GM12875 (cell line): ENCODE results near the gene CDH13.

Experiments used
- H3K4me3 ChIP-seq: one replicate; pipeline ENCODE4 v1.5.1; 2011; ENCODE audit warnings: low read depth, low read length, control low read depth
- TF ChIP-seq, protein P1 (sequence below): IDR thresholded peaks from 2 replicates; pipeline ENCODE4 v1.5.1; 2011; ENCODE audit warnings: low read depth, mild to moderate bottlenecking, control low read depth, inconsistent platforms, low read length, moderate library complexity, borderline replicate concordance; ENCODE audit not compliant: insufficient read depth

Gene CDH13

DNA sequence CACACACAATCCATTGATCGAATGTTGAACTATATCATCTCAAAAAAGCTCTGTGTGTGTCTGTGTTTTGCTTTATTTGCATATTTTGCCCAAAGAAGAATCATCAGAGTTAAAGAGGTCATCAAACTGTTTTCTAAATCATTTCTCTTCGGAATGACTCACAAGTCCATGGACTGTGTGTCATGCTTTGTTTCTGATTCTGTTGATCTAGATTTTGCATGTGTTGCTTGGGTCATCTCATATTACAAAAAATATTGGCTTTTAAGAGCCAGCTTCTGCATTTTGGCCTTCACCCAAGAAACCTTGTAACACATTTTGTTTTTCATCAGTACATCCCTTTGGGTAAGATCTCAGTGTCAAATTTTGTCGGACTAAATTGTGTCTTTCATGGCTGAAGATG lies 709.8 kb downstream of the CDH13 start:
- TF ChIP-seq, protein P1, sequence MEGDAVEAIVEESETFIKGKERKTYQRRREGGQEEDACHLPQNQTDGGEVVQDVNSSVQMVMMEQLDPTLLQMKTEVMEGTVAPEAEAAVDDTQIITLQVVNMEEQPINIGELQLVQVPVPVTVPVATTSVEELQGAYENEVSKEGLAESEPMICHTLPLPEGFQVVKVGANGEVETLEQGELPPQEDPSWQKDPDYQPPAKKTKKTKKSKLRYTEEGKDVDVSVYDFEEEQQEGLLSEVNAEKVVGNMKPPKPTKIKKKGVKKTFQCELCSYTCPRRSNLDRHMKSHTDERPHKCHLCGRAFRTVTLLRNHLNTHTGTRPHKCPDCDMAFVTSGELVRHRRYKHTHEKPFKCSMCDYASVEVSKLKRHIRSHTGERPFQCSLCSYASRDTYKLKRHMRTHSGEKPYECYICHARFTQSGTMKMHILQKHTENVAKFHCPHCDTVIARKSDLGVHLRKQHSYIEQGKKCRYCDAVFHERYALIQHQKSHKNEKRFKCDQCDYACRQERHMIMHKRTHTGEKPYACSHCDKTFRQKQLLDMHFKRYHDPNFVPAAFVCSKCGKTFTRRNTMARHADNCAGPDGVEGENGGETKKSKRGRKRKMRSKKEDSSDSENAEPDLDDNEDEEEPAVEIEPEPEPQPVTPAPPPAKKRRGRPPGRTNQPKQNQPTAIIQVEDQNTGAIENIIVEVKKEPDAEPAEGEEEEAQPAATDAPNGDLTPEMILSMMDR: no peak
- no peak overlapping the region for H3K4me3 ChIP-seq

DNA sequence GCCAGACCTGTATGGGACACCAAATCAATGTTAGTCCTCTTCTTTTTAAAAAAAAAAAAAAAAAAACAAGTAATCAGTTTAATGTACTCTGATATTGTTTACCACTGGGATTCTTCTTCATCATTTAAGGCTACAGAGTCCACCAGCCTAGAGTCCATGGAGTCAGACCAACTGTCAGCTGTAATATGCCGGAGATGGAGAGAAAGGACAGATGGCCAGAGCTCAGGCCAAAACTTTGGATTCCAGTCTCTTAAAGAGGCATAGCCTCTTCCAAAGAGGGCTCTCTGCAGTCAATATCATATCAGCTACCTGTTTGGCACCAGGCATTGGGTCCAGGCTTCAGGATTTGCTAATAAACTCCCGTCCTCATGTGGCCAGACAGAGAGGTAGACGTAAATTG lies 711.4 kb downstream of the CDH13 start:
- H3K4me3 ChIP-seq: no peak overlapping the region
- TF ChIP-seq, protein P1: no peak

GRCh38 chr16:83338941-83339340 lies 712.2 kb downstream of the CDH13 start:
- no peak overlapping the region for H3K4me3 ChIP-seq
- TF ChIP-seq, protein P1: no peak

DNA sequence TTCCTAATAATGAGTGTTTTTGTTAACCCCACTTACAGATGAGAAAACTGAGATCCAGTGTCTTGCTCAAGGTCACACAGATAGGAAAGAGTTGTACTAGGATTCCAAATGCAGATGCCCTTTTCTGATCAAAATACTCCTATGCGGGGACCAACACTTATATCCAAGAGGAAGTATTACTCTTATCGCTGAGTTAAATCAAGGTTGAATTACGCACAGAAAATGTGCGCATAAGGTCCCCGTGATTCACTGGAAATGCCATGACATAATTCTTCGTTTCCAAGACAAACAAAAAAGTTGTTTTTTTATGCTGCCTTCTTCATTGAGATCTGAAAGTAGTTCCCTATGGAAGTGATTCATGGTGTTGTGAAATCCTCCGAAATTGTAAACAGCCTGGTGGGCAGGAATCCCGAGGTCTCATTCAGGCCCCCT lies 717.2 kb downstream of the CDH13 start:
- TF ChIP-seq, protein P1: no peak
- no peak overlapping the region for H3K4me3 ChIP-seq

- H3K4me3 ChIP-seq: no peak overlapping the region
- TF ChIP-seq, protein P1: no peak
Observed at GRCh38 chr16:83345846-83346640, 719.3 kb downstream of the CDH13 start.

DNA sequence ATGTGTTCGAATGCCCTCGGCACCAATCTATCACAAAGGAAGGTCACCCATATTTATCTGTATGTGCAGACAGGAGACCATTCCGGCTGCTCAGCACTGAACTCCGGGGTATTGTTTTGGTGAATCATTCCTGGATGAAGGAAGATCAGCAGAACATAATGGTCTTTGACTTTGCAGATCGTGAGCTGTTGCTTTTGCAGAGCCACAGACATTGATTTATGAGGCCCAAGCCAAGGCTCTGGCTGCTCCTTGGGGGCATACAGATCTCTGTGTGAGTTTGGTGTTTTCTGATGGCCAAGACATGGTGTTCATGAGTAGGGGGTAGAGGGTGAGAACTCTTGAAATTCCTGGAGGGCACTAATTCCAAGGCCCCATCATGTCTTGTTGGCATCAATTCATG lies 722.2 kb downstream of the CDH13 start:
- no peak overlapping the region for H3K4me3 ChIP-seq
- TF ChIP-seq, protein P1: no peak

GRCh38 chr16:83350481-83350880 lies 723.7 kb downstream of the CDH13 start:
- TF ChIP-seq, protein P1: no peak
- no peak overlapping the region for H3K4me3 ChIP-seq
